Heart left ventricle (tissue), 16 donors: ENCODE measurements around the gene NRARP. TPM values are rescaled to one million over a fixed set of nuclear protein-coding genes. Genes with fewer than 3 reads are reported as not detected.
A peak's percentile ranks its signal among the peaks of the same experiment; 100 is the strongest.

Experiments used
- ATAC-seq, 4 donors: fragments of 200-7000 bp; cut with Tn5 transposase; one replicate each; pipeline ENCODE4 v1.9.1; 2020 to 2022; ENCODE audit warnings: moderate library complexity in 4 of 4, mild to moderate bottlenecking in 3 of 4, moderate number of reproducible peaks in 1 of 4
- DNase-seq, 5 donors: peaks; one replicate each; pipeline ENCODE4 v3.0.0-alpha.2; 2020
- H3K27ac ChIP-seq, 12 donors: fragments of 200-600 bp; sonication (generic) in 4 of 12; one replicate each; pipeline versions ENCODE4 v1.5.0 to v1.8.0; 2016 to 2022; ENCODE audit warnings: mild to moderate bottlenecking in 2 of 12
- H3K27me3 ChIP-seq, 9 donors: fragments of 200-600 bp; sonication (generic) in 2 of 9; one replicate each; pipeline versions ENCODE4 v1.5.1 to v1.8.0; 2016 to 2022; ENCODE audit warnings: mild to moderate bottlenecking in 3 of 9
- H3K36me3 ChIP-seq, 9 donors: fragments of 200-600 bp; sonication (generic) in 2 of 9; one replicate each; pipeline versions ENCODE4 v1.5.0 to v1.8.0; 2018 to 2022; ENCODE audit warnings: mild to moderate bottlenecking in 2 of 9
- H3K4me1 ChIP-seq, 12 donors: fragments of 200-600 bp; sonication (generic) in 4 of 12; one replicate each; pipeline versions ENCODE4 v1.5.0 to v1.8.0; 2016 to 2022; ENCODE audit warnings: mild to moderate bottlenecking in 3 of 12
- H3K4me3 ChIP-seq, 12 donors: fragments of 200-600 bp; sonication (generic) in 4 of 12; one replicate each; pipeline versions ENCODE4 v1.5.0 to v1.8.0; 2017 to 2022; ENCODE audit warnings: mild to moderate bottlenecking in 9 of 12, moderate library complexity in 4 of 12
- H3K9me3 ChIP-seq, 12 donors: fragments of 200-600 bp; sonication (generic) in 4 of 12; one replicate each; pipeline versions ENCODE4 v1.5.0 to v1.8.0; 2016 to 2022; ENCODE audit warnings: mild to moderate bottlenecking in 1 of 12
- CTCF ChIP-seq, 12 donors: fragments of 200-600 bp; sonication (generic) in 4 of 12; IDR thresholded peaks; one replicate each; pipeline versions ENCODE4 v1.5.0 to v1.8.0; 2018 to 2022; ENCODE audit warnings: antibody characterized with exemption in 12 of 12, mild to moderate bottlenecking in 5 of 12
- POLR2A ChIP-seq, 2 donors: fragments of 450-650 bp; IDR thresholded peaks; one replicate each; pipeline ENCODE4 v1.6.1; 2017; ENCODE audit warnings: antibody characterized with exemption in 2 of 2, mild to moderate bottlenecking in 2 of 2, moderate library complexity in 2 of 2
- WGBS, 4 donors: extraction: QIAGEN DNeasy Blood & Tissue Kit in 2 of 4; methylation state at CpG; one replicate each; pipeline versions ENCODE4 v1.1.5 to v1.1.7; 2013 to 2018; 5-methylcytosine and 5-hydroxymethylcytosine counted together
- intact Hi-C, 10 donors: fragments of 100-400 bp; cut with DNase I; formaldehyde crosslinking; loops; one replicate each; pipeline versions ENCODE4 v1.11.1 to v1.14.2; 2022
- polyA plus RNA-seq, 2 donors: library from polyadenylated mRNA; stranded (reverse); fragments of 200-250 nt; gene quantifications; one replicate each; pipeline ENCODE4 v1.2.3, GENCODE V29; 2013
- total RNA-seq, 9 donors: library from RNA; depleted of rRNA in 2 of 9; stranded (reverse); fragments of >200 nt in 2 of 9; fragmentation: NEBNext Ultra II Directional in 3 of 9; extraction: Animal tissue kit (Norgen Biotek cat#: 25700) in 3 of 9; gene quantifications; one replicate each; pipeline versions ENCODE4 v1.1.0 to v1.2.4, GENCODE V29; 2016 to 2023
- donor health status: ischemic (EF 13 %, LVEDD 7.1; RV severe dilation, severe dysfunction).
- donor health status: healthy with polysubstance abuse.
- donor health status: DM: no; HTN: yes; CAD: no.
- donor health status: DM: no; HTN: no; CAD: no.
- donor health status: ischemic (EF 25% LVEDD 6.9; RV normal size, moderate dysfunction).
- donor health status: ischemic (EF 25% LVEDD 5.7; RV mildly dilated, moderate dysfunction).
- donor health status: healthy.
- donor health status: DM: yes; HTN: yes; CAD: no.
- donor health status: ischemic (EF 35%, LVEDD 5.7; RV mildly dilated, moderate dysfunction).
- donor health status: nonischemic (EF 11% LVEDD 7.7; RV severe dilation, severe dysfunction).
- donor health status: DM: yes; HTN: yes; CAD: no.
- donor health status: PGD.
- donor health status: ischemic (EF 29% LVEDD 5.4; RV normal size, mild dysfunction).
- donor health status: nonischemic (EF 23%, LVEDD 6.1; RV moderate dilation, normal function).

Gene NRARP
- total and polyA plus RNA-seq, 11 donors: 1.6 to 15.8 (median 9.3) TPM

- ATAC-seq (peak in 1 of 4 donors; percentile 17), DNase-seq (peak in 4 of 5 donors; percentile 37 to 68 (median 52))
- TF ChIP-seq CTCF (IDR thresholded peaks at IDR 0.05) (no peak), POLR2A (IDR thresholded peaks at IDR 0.05) (no peak)
- WGBS, 4 donors: 29 to 38% (median 37%) methylated on average over 16 of the region's 16 CpGs
- Histone ChIP-seq H3K27me3 (peaks cover 0 to 66% (median 15%) of the 10 kb centered on the region in 9 donors), H3K27ac (peak overlapping the region; percentile 31 to 98 (median 86)), H3K4me1 (peaks cover 0 to 91% (median 46%) of the 10 kb centered on the region in 12 donors), H3K9me3 (no peaks in the 10 kb centered on the region), H3K4me3 (peak overlapping the region; percentile 42 to 94 (median 68)), H3K36me3 (peaks cover 0 to 8% (median 0%) of the 10 kb centered on the region in 9 donors)
- intact Hi-C loops: loop anchor here in 6 of 10 donors (5.0 to 10.0 kb wide), 4 partner anchors 107 to 227 kb away; partner anchors contain the start of genes EXD3 (in 1 of the 6) and NOXA1 (in 1 of the 6)
These were observed 2.1 kb downstream of the NRARP start for GRCh38 chr9:137299938-137300337.

GRCh38 chr9:137299203-137299565, 2.9 kb downstream of the NRARP start:
- Histone ChIP-seq H3K36me3 (peaks cover 0 to 8% (median 0%) of the 10 kb centered on the region in 9 donors), H3K27ac (peak overlapping the region in 11 of 12 donors; percentile 56 to 98 (median 88)), H3K9me3 (peaks cover 0 to 3% (median 0%) of the 10 kb centered on the region in 12 donors), H3K4me3 (peak overlapping the region; percentile 4 to 94 (median 68)), H3K27me3 (peaks cover 0 to 67% (median 18%) of the 10 kb centered on the region in 9 donors), H3K4me1 (peaks cover 0 to 88% (median 42%) of the 10 kb centered on the region in 12 donors)
- DNase-seq (peak in 2 of 5 donors; percentile 9 to 17), ATAC-seq (no peak)
- TF ChIP-seq POLR2A (IDR thresholded peaks at IDR 0.05): no peak
- TF ChIP-seq CTCF (IDR thresholded peaks at IDR 0.05): no peak
- WGBS, 4 donors: 43 to 61% (median 56%) methylated on average over 10 of the region's 10 CpGs
- intact Hi-C loops: loop anchor here in 6 of 10 donors (5.0 to 10.0 kb wide), 3 partner anchors 108 to 228 kb away; no protein-coding TSS in a partner anchor

- TF ChIP-seq CTCF (IDR thresholded peaks at IDR 0.05): no peak
- no peak for TF ChIP-seq POLR2A (IDR thresholded peaks at IDR 0.05)
- WGBS, 4 donors: 49 to 63% (median 59%) methylated on average over 24 of the region's 24 CpGs
- intact Hi-C loops: loop anchor here in 6 of 10 donors (5.0 to 10.0 kb wide), 3 partner anchors 109 to 229 kb away; no protein-coding TSS in a partner anchor
- Histone ChIP-seq H3K27ac (peak overlapping the region; percentile 17 to 98 (median 86)), H3K4me3 (peak overlapping the region; percentile 4 to 94 (median 68)), H3K4me1 (peaks cover 0 to 87% (median 39%) of the 10 kb centered on the region in 12 donors), H3K9me3 (peaks cover 0 to 3% (median 0%) of the 10 kb centered on the region in 12 donors), H3K36me3 (peaks cover 0 to 8% (median 0%) of the 10 kb centered on the region in 9 donors), H3K27me3 (peaks cover 0 to 69% (median 20%) of the 10 kb centered on the region in 9 donors)
- peak in 1 of 4 donors; percentile 47 for ATAC-seq
- peak; percentile 62 to 76 (median 68) for DNase-seq
These were observed 3.5 kb downstream of the NRARP start for GRCh38 chr9:137298401-137299202.

- peak overlapping the region in 9 of 12 donors; percentile 62 to 94 (median 76) for H3K4me3 ChIP-seq
- peak in 1 of 5 donors; percentile 30 for DNase-seq
- H3K4me1 ChIP-seq: peaks cover 0 to 81% (median 34%) of the 10 kb centered on the region in 12 donors
- no peak for TF ChIP-seq CTCF (IDR thresholded peaks at IDR 0.05)
- no peak for TF ChIP-seq POLR2A (IDR thresholded peaks at IDR 0.05)
- peak overlapping the region; percentile 17 to 98 (median 86) for H3K27ac ChIP-seq
- WGBS, 4 donors: 61 to 75% (median 68%) methylated on average over 7 of the region's 7 CpGs
- H3K9me3 ChIP-seq: peaks cover 0 to 3% (median 0%) of the 10 kb centered on the region in 12 donors
- H3K36me3 ChIP-seq: peaks cover 0 to 8% (median 0%) of the 10 kb centered on the region in 9 donors
- intact Hi-C loops: loop anchor here in 6 of 10 donors (5.0 to 10.0 kb wide), 3 partner anchors 109 to 229 kb away; no protein-coding TSS in a partner anchor
- H3K27me3 ChIP-seq: peaks cover 0 to 72% (median 20%) of the 10 kb centered on the region in 9 donors
- ATAC-seq: no peak
These were observed 4.1 kb downstream of the NRARP start for GRCh38 chr9:137297966-137298365.
